HG03521 (cell line): ENCODE measurements around the gene STARD10.
"Not testable (repeated sequence)": the region's sequence is repeated elsewhere in the genome, so short reads cannot be mapped to it uniquely, and the experiment has no call there.

Source experiments
- ATAC-seq: cut with Tn5 transposase; IDR thresholded peaks from one replicate; pipeline ENCODE4 v1.9.1; 2021; ENCODE audit warnings: mild to moderate bottlenecking, moderate library complexity; ENCODE audit not compliant: unreplicated experiment

STARD10 gene

DNA sequence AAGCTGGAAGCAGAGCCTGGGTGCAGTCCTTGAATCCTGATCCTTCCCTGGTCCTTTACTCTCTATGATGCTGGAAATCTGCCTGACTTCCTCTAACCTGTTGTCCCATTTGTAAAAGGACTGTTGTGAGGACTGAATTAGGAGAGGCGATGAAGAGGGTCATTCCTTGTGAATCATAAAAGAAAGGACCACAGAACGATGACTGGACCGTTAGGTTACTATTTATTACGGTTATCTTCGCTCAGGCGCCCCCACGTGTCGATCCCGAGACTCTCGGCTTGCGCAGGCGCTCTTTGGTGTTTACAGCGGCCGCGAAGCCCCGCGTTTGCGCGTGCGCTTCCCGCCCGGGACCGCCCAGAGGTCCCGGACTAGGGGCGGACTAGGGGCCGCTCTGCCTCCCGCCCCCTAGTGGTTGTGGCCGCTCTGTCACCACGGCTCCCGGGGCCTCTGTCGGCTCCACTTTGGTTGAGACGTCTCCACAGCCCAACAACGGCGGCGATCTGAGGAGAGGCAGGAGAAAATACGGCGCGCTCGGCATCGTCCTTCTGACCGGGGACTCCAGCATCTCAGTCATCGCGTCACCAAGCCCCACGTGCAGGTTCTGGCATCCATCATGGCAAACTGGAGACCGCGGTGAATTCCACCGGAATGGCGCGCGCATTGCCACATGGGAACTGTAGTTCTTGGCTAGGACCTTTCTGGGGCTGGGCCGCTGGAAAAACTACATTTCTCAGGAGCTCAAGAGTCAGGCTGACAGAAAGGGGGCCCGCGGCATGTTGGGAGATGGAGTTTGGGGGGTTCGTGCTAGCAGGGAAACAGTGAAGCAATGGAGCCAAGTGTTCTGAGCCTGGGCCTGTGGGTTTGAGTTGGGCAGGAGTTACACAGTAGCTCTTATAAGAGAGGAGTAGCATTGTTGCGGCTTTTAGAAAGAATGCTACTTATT lies at the start of gene STARD10:
Gene STARD10, minus strand, starts transcription at position 623 of the 943 bp plus-strand sequence. CDS start 12,866 bp downstream, outside the sequence.
- ATAC-seq = peak; percentile 94

- ATAC-seq = no peak
These were observed 48.9 kb upstream of the STARD10 start for GRCh38 chr11:72842653-72843330.

DNA sequence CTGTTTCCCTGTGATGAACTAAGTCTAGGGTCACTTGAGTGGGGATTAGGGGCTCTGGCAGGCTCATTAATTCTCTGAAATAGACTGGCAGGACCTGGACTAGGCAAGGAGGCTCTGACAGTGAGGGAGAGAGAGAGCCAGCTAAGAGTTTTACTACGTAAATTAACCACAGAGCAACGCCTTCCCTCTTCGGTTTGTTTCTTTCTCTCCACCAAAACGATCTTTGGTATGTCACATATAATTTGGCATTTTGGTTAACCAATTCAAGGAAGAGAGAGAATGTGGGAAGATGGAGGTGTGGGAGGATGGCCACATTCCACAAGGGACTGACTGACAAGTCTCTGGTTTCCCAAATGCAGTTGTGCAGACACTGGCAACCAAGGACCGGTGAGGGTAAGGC lies 48.3 kb upstream of the STARD10 start:
- no peak for ATAC-seq

DNA sequence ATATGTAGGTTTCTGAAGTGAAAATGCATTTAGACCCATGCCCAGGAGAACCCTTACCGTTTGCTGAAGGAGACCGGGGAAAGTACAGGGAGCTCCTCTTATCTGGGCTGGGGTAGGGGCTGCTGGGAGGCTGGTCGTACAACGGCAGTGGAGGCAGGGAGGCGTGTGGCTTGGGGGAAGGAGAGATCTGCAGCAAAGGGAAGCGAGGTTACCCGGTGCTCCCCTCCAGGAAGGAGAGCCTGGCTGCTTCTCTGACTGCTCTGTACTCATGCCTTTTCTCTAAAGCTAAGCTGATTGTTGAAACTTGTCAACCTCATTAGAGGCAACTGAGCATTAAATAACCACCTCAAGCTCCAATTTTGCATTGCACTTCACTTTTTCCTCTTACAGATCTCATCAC lies 47.5 kb upstream of the STARD10 start:
- ATAC-seq = no peak

DNA sequence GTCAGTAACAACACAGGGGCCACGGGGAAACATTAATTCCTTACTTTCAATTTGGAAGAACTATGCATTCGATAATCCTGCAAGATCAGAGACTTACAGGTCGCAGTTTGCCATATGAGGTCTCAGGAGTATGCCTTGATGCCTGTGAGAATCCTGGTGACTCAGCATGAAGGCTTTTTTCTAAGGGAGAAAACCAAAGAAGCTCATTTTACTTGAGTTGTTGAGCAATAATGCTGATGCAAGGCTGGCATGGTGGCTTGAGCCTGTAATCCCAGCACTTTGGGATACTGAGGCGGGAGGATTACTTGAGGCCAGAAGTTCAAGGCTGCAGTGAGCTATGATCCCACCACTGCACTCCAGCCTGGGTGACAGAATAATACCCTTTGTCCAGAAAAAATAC lies 46.9 kb upstream of the STARD10 start:
- ATAC-seq = no peak

- ATAC-seq = no peak
These were observed 45.0 kb upstream of the STARD10 start for GRCh38 chr11:72838691-72839305.

DNA sequence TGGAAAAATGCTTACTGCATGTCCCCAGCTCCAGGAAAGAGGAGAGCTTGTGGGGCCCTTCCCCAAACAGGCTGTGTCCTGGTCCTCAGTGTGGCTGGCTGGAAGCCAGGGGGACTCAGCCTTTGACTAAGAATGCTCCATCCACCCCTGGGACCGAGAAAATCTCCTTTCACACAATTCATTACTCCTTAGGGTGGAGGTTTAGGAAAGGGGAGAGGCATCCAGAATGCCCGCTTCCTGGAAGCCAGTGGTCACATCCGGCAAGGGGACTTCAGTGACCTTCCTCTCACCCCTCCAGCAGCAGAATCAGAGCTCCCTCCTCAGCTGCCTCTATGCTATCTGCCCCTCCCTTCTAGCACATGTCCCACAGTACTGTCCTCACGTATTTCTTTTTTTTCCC lies 42.3 kb upstream of the STARD10 start:
- ATAC-seq = no peak

- ATAC-seq = no peak
These were observed 41.1 kb upstream of the STARD10 start for GRCh38 chr11:72834905-72835304.

GRCh38 chr11:72833811-72834493 lies 40.1 kb upstream of the STARD10 start:
- ATAC-seq = no peak

DNA sequence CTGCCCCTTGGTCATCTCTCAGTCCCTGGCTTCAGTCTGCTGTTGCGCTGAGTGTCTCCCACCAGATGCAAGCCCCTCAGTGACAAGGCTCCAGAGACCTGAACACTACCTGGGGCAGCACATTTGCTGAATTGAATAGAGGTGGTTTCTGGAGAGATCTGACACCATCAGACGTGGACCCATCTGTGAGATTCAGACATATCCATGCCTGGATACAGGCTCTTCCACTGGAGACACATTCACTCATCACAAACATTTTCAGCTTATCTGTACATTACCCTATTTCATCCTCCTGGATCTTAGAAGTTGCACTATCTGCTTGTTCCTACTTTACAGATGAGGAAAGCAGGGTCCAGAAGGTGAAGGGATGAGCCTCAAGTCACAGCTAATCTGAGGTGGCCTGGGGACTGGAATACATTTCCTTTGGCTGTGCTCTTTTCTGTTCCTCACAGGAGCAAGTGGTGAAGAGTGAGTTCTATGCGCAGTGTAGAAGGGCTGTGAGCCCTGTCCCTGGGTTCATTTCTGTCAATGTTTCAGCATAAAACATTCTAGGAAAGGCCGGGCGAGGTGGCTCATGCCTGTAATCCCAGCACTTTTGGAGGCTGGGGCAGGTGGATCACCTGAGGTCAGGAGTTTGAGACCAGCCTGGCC lies 39.4 kb upstream of the STARD10 start:
- no peak for ATAC-seq

DNA sequence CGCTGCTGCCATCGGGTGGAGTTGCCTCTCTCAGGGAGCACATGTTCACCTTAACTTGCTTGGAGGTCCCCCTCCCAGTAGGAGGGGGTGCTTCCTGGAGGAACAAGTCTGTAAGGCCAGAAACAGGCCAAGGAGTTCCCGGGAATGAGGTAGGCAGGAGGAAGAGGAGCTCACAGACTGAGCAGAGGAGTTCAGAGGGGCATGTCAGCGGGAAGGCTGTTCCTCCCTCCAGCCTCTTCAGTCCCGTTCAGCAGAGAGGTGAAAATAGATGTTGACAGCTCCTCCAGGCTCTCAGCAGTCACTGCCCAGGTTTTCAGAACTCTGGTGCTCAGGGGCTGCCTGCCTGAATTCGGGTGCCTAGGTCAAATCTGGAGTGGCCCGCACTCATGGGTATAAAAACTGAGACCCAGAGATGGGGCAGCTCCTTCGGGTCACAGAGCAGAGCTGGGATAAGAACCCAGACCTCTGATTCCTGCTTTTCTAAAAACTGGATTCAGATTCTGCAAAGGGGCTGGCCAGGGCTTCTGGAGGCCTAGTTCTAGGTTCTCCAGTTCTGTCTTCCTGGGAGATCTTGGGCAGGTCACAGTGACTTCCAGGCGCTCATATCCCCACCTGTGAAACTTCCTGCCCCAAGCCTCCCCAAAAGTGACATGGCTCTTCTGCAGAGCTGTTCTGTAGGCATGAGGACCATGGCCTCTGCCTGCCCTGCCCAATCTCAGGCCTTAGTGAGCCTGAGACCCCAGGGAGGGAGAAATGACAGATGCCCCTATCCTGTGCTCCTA lies 38.6 kb upstream of the STARD10 start:
- no peak for ATAC-seq

DNA sequence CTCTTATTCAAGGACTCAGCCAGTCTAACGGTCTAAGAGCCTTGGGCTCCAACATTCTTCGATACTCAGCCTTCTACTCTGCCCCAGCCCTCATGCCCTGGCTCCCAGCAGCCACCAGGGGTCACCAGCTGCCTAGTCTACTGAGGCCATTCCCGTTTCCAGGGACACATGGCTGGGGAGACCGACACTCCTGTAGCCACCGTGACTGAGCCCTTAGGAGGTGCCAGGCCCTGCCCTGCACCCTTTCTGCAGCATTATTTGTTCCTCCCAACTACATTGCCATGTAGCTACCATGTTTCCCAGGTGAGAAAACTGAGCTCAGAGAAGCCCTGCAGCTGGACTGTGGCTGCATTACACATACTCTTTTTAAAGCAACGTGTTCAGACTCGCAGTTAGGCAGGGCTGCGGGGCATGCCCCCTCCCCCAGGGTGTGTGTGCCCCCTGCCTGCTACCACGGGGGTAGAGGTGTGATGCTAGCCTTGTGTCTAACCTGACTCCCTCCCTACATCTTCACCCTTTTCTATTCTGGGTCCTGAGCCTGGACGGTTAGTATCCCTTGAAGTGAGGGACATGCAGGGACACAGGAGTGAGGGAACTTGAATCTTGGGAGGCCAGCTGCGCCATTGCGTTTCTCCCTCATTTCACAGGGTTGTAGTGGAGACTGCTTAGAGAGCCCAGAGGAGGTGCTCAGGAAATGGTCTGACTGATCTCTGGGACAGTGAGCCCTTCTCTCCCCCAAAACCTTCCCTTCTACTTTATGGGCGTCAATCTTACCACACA lies 37.9 kb upstream of the STARD10 start:
- ATAC-seq = no peak

DNA sequence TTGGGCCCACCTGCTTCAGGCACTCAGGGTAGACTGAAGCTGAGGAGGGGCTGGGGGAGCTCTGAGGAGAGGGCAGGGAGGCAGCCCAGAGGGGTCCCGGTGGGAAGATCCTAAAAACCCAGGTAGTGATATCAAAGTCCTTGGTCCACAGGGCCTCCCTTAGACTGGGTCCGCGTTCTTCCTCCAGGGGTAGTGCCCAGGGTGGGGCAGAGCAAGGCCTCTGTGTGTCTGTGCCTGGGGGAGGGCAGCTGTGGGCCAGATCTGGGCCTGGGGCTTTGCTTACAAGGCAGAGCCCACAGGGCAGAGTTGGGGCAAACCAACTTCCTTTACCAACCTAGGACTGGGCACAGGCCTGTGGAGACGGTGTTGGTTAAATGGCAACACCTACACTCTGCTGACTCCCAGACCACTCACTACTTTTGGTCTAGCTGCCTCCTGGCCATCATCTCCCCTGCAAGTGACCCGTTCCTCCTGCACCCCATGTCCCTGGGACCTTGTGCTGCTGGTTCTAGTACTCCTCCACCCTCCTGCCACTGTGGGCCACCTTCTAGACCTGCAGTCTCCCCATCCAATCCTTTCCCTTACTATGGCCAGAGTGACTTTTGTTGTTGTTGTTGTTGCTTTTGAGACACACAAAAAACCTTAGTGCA lies 36.2 kb upstream of the STARD10 start:
- ATAC-seq = no peak

DNA sequence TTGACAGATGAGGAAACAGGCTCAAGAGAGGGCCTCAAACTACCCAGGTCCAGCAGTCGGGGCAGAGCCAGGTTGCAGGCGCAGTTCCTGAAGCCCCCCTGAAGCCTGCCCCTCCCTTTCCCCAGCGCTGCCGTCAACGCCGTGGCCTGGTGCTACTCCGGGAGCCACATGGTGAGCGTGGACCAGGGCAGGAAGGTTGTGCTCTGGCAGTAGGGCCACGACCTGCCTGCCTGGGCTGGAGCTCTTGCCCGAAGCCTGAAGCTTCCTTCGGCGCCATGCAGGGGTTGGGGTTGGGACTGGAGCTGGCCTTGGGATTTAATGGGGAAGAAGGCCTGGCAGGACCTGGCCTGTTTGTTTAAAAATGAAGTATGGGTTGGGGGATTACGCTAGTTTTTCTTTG lies 35.3 kb upstream of the STARD10 start:
- no peak for ATAC-seq

- no peak for ATAC-seq
These were observed 34.9 kb upstream of the STARD10 start for GRCh38 chr11:72828692-72829101.

GRCh38 chr11:72828081-72828567 lies 34.3 kb upstream of the STARD10 start:
- ATAC-seq = no peak

- not testable (repeated sequence) for ATAC-seq
These were observed 33.8 kb upstream of the STARD10 start for GRCh38 chr11:72827656-72828055.

DNA sequence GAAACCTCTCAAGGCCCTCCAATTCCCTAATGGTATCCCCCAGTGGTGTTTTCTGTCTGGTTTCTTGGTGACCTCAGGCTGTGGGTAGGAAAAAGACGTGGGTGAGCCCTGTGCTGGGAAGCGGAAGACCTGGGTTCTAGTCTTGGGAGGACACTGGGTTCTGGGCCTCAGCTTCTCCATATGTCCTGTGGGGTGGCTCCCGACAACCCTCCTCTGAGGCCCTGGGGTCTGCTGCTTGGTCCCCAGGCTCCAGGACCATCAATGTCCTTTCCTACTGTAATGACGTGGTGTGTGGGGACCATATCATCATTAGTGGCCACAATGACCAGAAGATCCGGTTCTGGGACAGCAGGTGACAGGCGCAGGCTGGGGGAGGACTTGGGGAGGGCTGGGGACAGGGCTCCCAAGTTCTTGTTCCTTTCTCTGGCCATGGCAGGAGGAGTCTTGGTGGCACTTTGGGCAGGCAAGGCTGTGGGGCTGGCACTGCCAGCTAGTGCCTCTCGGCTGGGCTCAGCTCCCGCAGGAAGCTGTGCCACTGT lies 33.2 kb upstream of the STARD10 start:
- no peak for ATAC-seq
